ENCODE measurements around the gene PLA2G2D.

PLA2G2D gene

DNA sequence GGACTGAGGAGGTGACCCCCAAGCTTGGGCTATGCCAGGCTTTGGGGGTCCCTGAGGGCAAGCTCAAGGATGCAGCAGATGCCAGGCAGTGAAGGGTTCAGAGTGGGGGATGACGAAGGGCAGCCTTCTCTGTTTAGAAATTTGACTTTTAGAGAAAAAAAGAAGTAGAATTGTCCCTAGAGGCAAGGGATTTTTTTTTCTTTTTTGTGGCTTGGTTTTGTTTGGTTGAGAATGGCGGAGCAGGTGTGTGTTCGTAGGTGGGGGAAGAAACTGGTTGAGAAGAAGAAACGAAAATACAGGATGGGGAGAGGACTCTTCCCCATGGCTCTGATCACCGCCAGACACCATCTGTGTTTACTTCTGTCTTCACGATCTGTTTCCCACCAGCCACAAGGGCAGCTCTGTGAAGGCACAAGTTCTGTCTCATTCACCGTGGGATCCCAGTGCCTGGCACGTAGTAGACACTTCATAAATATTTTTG is 41.1 kb downstream of the PLA2G2D start:
- H3K4me2 ChIP-seq (ENCODE audit: low read depth, low read length, poor library complexity, severe bottlenecking) = no peak overlapping the region
- H3K79me2 ChIP-seq (ENCODE audit: insufficient read depth, low read length) = no peaks in the 10 kb centered on the region
- H4K20me1 ChIP-seq (ENCODE audit: low read depth, low read length) = no peaks in the 10 kb centered on the region
- H3F3A ChIP-seq (ENCODE audit: insufficient read depth) = no peaks in the 10 kb centered on the region
- no peak overlapping the region for H3K9ac ChIP-seq (ENCODE audit: low read length)
- H2AFZ ChIP-seq (ENCODE audit: low read depth, low read length, severe bottlenecking) = no peak overlapping the region
- H3K27me3 ChIP-seq (ENCODE audit: low read length) = no peaks in the 10 kb centered on the region
- H3K9me2 ChIP-seq (replicated peaks; ENCODE audit: insufficient read depth, low read length) = no peaks in the 10 kb centered on the region
- H3K27ac ChIP-seq (ENCODE audit: low read depth, low read length) = no peak overlapping the region
- no peak overlapping the region for H3K4me3 ChIP-seq (ENCODE audit: insufficient read depth, low read length, poor library complexity, severe bottlenecking)
- TF ChIP-seq, protein P1, sequence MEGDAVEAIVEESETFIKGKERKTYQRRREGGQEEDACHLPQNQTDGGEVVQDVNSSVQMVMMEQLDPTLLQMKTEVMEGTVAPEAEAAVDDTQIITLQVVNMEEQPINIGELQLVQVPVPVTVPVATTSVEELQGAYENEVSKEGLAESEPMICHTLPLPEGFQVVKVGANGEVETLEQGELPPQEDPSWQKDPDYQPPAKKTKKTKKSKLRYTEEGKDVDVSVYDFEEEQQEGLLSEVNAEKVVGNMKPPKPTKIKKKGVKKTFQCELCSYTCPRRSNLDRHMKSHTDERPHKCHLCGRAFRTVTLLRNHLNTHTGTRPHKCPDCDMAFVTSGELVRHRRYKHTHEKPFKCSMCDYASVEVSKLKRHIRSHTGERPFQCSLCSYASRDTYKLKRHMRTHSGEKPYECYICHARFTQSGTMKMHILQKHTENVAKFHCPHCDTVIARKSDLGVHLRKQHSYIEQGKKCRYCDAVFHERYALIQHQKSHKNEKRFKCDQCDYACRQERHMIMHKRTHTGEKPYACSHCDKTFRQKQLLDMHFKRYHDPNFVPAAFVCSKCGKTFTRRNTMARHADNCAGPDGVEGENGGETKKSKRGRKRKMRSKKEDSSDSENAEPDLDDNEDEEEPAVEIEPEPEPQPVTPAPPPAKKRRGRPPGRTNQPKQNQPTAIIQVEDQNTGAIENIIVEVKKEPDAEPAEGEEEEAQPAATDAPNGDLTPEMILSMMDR (IDR thresholded peaks at IDR 0.05; ENCODE audit: insufficient read depth, low read length, poor library complexity, severe bottlenecking) = no peak
- no peak for TF ChIP-seq EZH2phosphoT487 (conservative IDR thresholded peaks at IDR 0.05; ENCODE audit: low read length)
- no peaks in the 10 kb centered on the region for H3K9me3 ChIP-seq (ENCODE audit: insufficient read depth, low read length)
- H3K36me3 ChIP-seq (ENCODE audit: low read length) = no peaks in the 10 kb centered on the region

DNA sequence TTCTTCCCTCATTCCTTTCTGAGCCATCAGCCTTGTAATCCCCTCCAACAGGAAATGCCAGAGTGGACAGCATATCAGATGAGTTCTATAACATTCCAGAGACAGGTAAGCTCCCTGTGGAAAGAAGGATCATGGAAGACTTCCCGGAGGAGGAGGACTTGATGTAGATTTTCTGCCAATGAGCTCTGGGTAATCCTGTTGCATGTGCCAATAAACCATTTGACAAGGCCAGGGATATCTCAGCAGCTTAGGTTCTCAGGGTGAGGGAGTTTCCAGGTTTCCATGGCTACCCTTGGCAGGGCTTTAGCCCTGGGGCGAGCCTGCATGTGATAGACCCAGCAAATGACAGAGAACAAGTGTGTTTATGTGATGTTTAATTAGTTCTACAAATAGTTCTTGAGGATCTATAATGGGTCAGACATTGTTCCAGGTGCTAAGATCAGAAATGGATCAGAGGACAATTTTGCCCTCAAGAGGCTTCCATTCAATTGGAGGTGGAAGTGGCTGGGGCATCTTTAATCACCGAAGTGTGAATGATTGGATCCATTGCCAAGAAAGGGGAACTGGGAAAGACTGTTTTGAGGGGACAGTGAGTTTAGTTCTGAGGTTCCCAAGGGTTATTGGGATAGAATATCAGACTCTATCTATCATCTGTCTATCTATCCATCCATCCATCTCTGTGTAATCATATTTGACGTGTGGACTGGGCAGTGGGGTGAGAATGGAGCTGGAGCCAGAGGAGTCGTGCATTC is 42.5 kb downstream of the PLA2G2D start:
- H3K9me2 ChIP-seq (replicated peaks; ENCODE audit: insufficient read depth, low read length) = no peaks in the 10 kb centered on the region
- H3K27ac ChIP-seq (ENCODE audit: low read depth, low read length) = no peak overlapping the region
- TF ChIP-seq, protein P1 (IDR thresholded peaks at IDR 0.05; ENCODE audit: insufficient read depth, low read length, poor library complexity, severe bottlenecking) = no peak
- TF ChIP-seq EZH2phosphoT487 (conservative IDR thresholded peaks at IDR 0.05; ENCODE audit: low read length) = no peak
- no peak overlapping the region for H3K4me2 ChIP-seq (ENCODE audit: low read depth, low read length, poor library complexity, severe bottlenecking)
- no peak overlapping the region for H3K4me3 ChIP-seq (ENCODE audit: insufficient read depth, low read length, poor library complexity, severe bottlenecking)
- H2AFZ ChIP-seq (ENCODE audit: low read depth, low read length, severe bottlenecking) = no peak overlapping the region
- no peaks in the 10 kb centered on the region for H3K36me3 ChIP-seq (ENCODE audit: low read length)
- H4K20me1 ChIP-seq (ENCODE audit: low read depth, low read length) = no peaks in the 10 kb centered on the region
- no peak overlapping the region for H3K9ac ChIP-seq (ENCODE audit: low read length)
- H3F3A ChIP-seq (ENCODE audit: insufficient read depth) = no peaks in the 10 kb centered on the region
- H3K27me3 ChIP-seq (ENCODE audit: low read length) = no peaks in the 10 kb centered on the region
- H3K9me3 ChIP-seq (ENCODE audit: insufficient read depth, low read length) = no peaks in the 10 kb centered on the region
- no peaks in the 10 kb centered on the region for H3K79me2 ChIP-seq (ENCODE audit: insufficient read depth, low read length)

DNA sequence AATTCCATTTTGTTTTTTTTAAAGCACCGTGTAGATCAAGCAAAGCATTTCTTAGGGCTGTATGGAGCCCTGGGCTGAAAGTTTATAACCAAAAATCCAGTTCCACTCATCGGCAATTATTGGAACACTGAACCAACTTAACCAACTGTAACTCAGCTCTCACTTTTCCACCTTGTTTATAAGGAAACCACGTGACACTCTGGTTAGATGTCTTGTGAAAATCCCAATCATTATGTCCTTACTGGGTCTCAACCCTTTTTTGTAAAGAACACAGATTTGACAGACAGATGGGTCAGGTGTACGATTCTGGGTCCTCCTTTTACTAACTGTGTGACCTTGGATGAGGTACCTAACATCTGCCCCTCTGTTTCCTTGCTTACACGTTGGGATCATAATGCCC is 43.1 kb downstream of the PLA2G2D start:
- Histone ChIP-seq H3K4me3 (ENCODE audit: insufficient read depth, low read length, poor library complexity, severe bottlenecking) (no peak overlapping the region), H3K4me2 (ENCODE audit: low read depth, low read length, poor library complexity, severe bottlenecking) (no peak overlapping the region), H3K79me2 (ENCODE audit: insufficient read depth, low read length) (no peaks in the 10 kb centered on the region), H3K9me2 (replicated peaks; ENCODE audit: insufficient read depth, low read length) (no peaks in the 10 kb centered on the region), H3K27me3 (ENCODE audit: low read length) (no peaks in the 10 kb centered on the region), H3F3A (ENCODE audit: insufficient read depth) (no peaks in the 10 kb centered on the region), H3K9ac (ENCODE audit: low read length) (no peak overlapping the region), H3K27ac (ENCODE audit: low read depth, low read length) (no peak overlapping the region), H2AFZ (ENCODE audit: low read depth, low read length, severe bottlenecking) (no peak overlapping the region), H4K20me1 (ENCODE audit: low read depth, low read length) (no peaks in the 10 kb centered on the region), H3K9me3 (ENCODE audit: insufficient read depth, low read length) (no peaks in the 10 kb centered on the region), H3K36me3 (ENCODE audit: low read length) (no peaks in the 10 kb centered on the region)
- no peak for TF ChIP-seq EZH2phosphoT487 (conservative IDR thresholded peaks at IDR 0.05; ENCODE audit: low read length)
- TF ChIP-seq, protein P1 (IDR thresholded peaks at IDR 0.05; ENCODE audit: insufficient read depth, low read length, poor library complexity, severe bottlenecking) = no peak

Measured in SU-DHL-6 (cell line).